Mesendoderm (in vitro differentiated cells): ENCODE measurements around the gene RPS21.
A peak's percentile ranks its signal among the peaks of the same experiment; 100 is the strongest.
"Not testable (repeated sequence)": the region's sequence is repeated elsewhere in the genome, so short reads cannot be mapped to it uniquely, and the experiment has no call there.

Source experiments
- DNase-seq: peaks from one replicate; pipeline ENCODE4 v3.0.0; 2013
- H2AK5ac ChIP-seq: 2 replicates; pipeline ENCODE4 v1.6.1; 2013; ENCODE audit warnings: low read length, inconsistent platforms
- H2BK120ac ChIP-seq: 2 replicates; pipeline ENCODE4 v1.6.1; 2013; ENCODE audit warnings: low read depth, mild to moderate bottlenecking, low read length, moderate library complexity, mixed read lengths
- H2BK15ac ChIP-seq: replicated peaks from 2 replicates; pipeline ENCODE4 v1.6.1; 2013; ENCODE audit warnings: low read depth, mild to moderate bottlenecking, moderate library complexity
- H2BK5ac ChIP-seq: 2 replicates; pipeline ENCODE4 v1.6.1; 2013; ENCODE audit warnings: low read length, inconsistent platforms
- H3K18ac ChIP-seq: 2 replicates; pipeline ENCODE4 v1.6.1; 2013; ENCODE audit warnings: mild to moderate bottlenecking, low read length, mixed read lengths
- H3K23ac ChIP-seq: one replicate; pipeline ENCODE4 v1.6.1; 2013; ENCODE audit warnings: low read length
- H3K27ac ChIP-seq: 2 replicates; pipeline ENCODE4 v1.5.1; 2013; ENCODE audit warnings: low read depth, mild to moderate bottlenecking, inconsistent platforms, low read length, moderate library complexity
- H3K27me3 ChIP-seq: 2 replicates; pipeline ENCODE4 v1.6.1; 2013; ENCODE audit warnings: low read length, control low read depth, mild to moderate bottlenecking, inconsistent platforms; ENCODE audit not compliant: insufficient read depth, poor library complexity
- H3K36me3 ChIP-seq: 2 replicates; pipeline ENCODE4 v1.6.1; 2013; ENCODE audit warnings: low read length, inconsistent platforms; ENCODE audit not compliant: control insufficient read depth, insufficient read depth
- H3K4ac ChIP-seq: one replicate; pipeline ENCODE4 v1.6.1; 2013; ENCODE audit warnings: low read depth, mild to moderate bottlenecking, low read length, moderate library complexity
- H3K4me1 ChIP-seq: 2 replicates; pipeline ENCODE4 v1.6.1; 2013; ENCODE audit warnings: low read depth, low read length, inconsistent platforms; ENCODE audit not compliant: control insufficient read depth
- H3K4me2 ChIP-seq: 2 replicates; pipeline ENCODE4 v1.6.1; 2013; ENCODE audit warnings: low read length
- H3K4me3 ChIP-seq: 2 replicates; pipeline ENCODE4 v1.5.1; 2013; ENCODE audit warnings: mild to moderate bottlenecking, low read length
- H3K56ac ChIP-seq: one replicate; pipeline ENCODE4 v1.6.1; 2013; ENCODE audit warnings: low read length
- H3K79me1 ChIP-seq: 2 replicates; pipeline ENCODE4 v1.6.1; 2013; ENCODE audit warnings: low read length, inconsistent platforms
- H3K79me2 ChIP-seq: 2 replicates; pipeline ENCODE4 v1.6.1; 2013; ENCODE audit warnings: mild to moderate bottlenecking, low read length; ENCODE audit not compliant: control insufficient read depth, insufficient read depth
- H3K9ac ChIP-seq: 2 replicates; pipeline ENCODE4 v1.6.1; 2013; ENCODE audit warnings: low read length, inconsistent platforms
- H4K5ac ChIP-seq: one replicate; pipeline ENCODE4 v1.6.1; 2013; ENCODE audit warnings: low read length
- H4K8ac ChIP-seq: one replicate; pipeline ENCODE4 v1.6.1; 2013; ENCODE audit warnings: low read depth, mild to moderate bottlenecking, control low read depth, low read length, moderate library complexity
- WGBS: extraction: QIAGEN DNeasy Blood & Tissue Kit; methylation state at CpG from one replicate; pipeline ENCODE4 v1.1.7; 2013; ENCODE audit warnings: low lambda C conversion rate, missing lambda C conversion rate; ENCODE audit not compliant: insufficient coverage; ENCODE audit errors: extremely low coverage; 5-methylcytosine and 5-hydroxymethylcytosine counted together

The RPS21 gene

GRCh38 chr20:62373631-62374179 lies 13.2 kb upstream of the RPS21 start:
- H2BK15ac ChIP-seq, H3K56ac ChIP-seq, H3K27me3 ChIP-seq, H3K4me3 ChIP-seq, H3K18ac ChIP-seq, H2AK5ac ChIP-seq, H3K27ac ChIP-seq, H2BK120ac ChIP-seq, H2BK5ac ChIP-seq, H3K4me1 ChIP-seq, H4K5ac ChIP-seq, H3K4me2 ChIP-seq, H3K79me1 ChIP-seq, H3K36me3 ChIP-seq, H3K9ac ChIP-seq, H3K23ac ChIP-seq, H3K79me2 ChIP-seq, H4K8ac ChIP-seq, DNase-seq, H3K4ac ChIP-seq: not testable (repeated sequence)
- no CpG with 5 or more reads among the region's 40 CpGs for WGBS

DNA sequence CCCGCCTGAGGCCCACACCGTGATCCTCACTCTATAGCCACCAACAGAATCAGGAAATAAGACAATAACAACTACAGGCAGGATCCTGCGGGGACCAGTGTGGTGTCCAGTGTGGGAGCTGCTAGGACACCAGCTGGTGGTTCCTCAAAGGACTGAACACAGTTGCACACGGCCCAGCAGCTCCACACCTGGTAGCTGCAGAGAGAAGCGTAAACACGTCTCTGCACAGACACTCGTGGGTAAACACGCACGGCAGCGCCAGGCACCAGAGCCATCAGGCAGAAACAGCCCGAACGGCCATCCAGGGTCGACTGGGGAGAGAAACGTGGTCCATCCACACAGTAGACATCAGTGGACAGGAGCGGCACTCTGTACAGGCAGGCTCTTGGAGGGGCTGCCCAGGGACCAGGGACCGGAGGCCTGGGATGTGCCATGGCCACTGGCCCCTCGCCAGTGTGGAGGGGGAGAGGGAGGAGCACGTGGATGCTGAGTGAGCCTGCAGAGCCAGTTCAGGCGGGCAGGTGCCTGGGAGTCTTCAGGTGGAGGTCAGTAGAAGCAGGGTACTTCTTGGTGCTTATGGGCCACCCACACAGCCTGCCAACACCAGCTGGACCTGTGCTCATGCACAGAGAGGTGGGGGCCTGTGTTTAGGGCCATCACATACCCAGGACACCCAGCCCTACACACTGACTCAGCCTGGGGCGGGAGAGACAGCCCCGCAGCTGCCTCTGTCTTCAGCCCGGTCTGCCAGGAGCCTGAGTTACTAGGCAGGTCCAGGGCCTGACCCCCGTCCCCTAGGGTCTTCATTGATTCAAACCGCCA lies 12.4 kb upstream of the RPS21 start:
- Histone ChIP-seq H3K56ac (peak overlapping the region; percentile 25), H2BK5ac (no peak overlapping the region), H3K27ac (no peak overlapping the region), H3K4me2 (no peak overlapping the region), H3K4me3 (no peak overlapping the region), H3K79me2 (no peaks in the 10 kb centered on the region), H3K4ac (no peak overlapping the region), H4K8ac (no peak overlapping the region), H3K4me1 (peaks cover under 1% of the 10 kb centered on the region), H2BK120ac (no peak overlapping the region), H3K27me3 (no peaks in the 10 kb centered on the region), H3K36me3 (no peaks in the 10 kb centered on the region), H3K18ac (no peak overlapping the region), H2AK5ac (peak overlapping the region; percentile 24), H3K23ac (no peak overlapping the region), H3K9ac (no peak overlapping the region), H2BK15ac (no peak overlapping the region), H3K79me1 (no peaks in the 10 kb centered on the region), H4K5ac (no peak overlapping the region)
- no peak for DNase-seq
- WGBS: no CpG with 5 or more reads among the region's 24 CpGs

DNA sequence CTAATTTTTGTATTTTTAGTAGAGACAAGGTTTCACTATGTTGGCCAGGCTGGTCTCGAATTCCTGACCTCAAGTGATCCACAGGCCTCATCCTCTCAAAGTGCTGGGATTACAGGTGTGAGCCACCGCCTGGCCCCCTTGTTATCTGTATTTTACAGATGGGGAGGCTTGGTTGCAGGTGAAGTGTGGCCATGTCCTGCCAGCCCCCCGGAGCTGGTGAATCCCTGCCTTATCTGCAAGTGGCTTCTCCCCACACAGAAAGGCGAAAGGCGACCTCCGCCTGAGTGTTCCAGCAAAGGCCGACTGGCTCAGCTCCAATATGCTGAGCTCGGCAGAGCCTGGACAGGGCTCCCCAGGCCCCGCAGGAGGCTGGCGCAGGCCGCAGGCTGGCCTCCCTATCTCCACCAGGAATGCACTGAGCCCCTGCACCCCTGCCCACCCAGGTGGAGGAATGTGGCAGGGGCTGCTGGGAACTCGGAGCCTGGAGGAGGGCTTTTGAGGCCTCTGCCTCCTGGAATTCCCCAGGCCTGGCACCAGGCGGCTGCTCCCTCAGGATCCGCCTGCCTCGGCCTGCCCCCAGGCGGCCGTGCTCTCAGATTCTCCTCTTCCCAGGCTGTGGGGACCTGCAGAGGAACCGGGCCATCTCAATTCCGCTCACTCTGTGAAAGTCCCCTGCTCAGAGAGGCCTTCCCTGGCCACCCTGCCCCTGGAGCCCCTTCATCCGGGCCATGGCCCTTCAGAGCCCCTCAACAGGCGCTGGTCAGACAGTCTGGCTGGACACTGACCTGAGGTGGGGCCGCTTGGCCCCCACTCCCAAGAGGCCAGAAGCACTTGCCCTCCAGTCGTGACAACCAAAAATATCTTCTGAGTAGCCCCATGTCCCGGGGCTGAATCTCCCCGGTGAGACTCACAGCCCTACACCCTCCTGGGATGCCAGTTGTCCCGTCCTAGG lies 10.5 kb upstream of the RPS21 start:
- peak overlapping the region; percentile 52 for H3K27ac ChIP-seq
- WGBS: no CpG with 5 or more reads among the region's 26 CpGs
- peak; percentile 98 for DNase-seq

GRCh38 chr20:62377064-62377461 lies 9.8 kb upstream of the RPS21 start:
- peak overlapping the region; percentile 13 for H3K18ac ChIP-seq
- H4K5ac ChIP-seq: no peak overlapping the region
- no peaks in the 10 kb centered on the region for H3K4me1 ChIP-seq
- DNase-seq: no peak
- no peak overlapping the region for H3K9ac ChIP-seq
- peak overlapping the region; percentile 36 for H3K27ac ChIP-seq
- H3K27me3 ChIP-seq: no peaks in the 10 kb centered on the region
- no peak overlapping the region for H3K23ac ChIP-seq
- WGBS: no CpG with 5 or more reads among the region's 17 CpGs
- no peak overlapping the region for H3K4me2 ChIP-seq
- H3K36me3 ChIP-seq: no peaks in the 10 kb centered on the region
- H3K79me1 ChIP-seq: no peaks in the 10 kb centered on the region
- H2AK5ac ChIP-seq: no peak overlapping the region
- peak overlapping the region; percentile 74 for H3K4ac ChIP-seq
- H3K79me2 ChIP-seq: no peaks in the 10 kb centered on the region
- no peak overlapping the region for H2BK15ac ChIP-seq
- H2BK5ac ChIP-seq: no peak overlapping the region
- no peak overlapping the region for H2BK120ac ChIP-seq
- H4K8ac ChIP-seq: no peak overlapping the region
- no peak overlapping the region for H3K4me3 ChIP-seq
- H3K56ac ChIP-seq: no peak overlapping the region

More for the DNA sequence above, 10.5 kb upstream of the RPS21 start:
- Histone ChIP-seq H2BK120ac (no peak overlapping the region), H3K36me3 (no peaks in the 10 kb centered on the region), H2AK5ac (no peak overlapping the region), H4K5ac (no peak overlapping the region), H3K79me2 (no peaks in the 10 kb centered on the region), H3K18ac (peak overlapping the region; percentile 13), H4K8ac (no peak overlapping the region), H3K27me3 (no peaks in the 10 kb centered on the region), H3K79me1 (no peaks in the 10 kb centered on the region), H2BK5ac (no peak overlapping the region), H3K9ac (peak overlapping the region; percentile 18), H3K23ac (no peak overlapping the region), H3K4me3 (no peak overlapping the region), H2BK15ac (no peak overlapping the region), H3K4ac (peak overlapping the region; percentile 74), H3K4me2 (no peak overlapping the region), H3K4me1 (no peaks in the 10 kb centered on the region), H3K56ac (peak overlapping the region; percentile 63)

GRCh38 chr20:62377615-62378178 lies 9.2 kb upstream of the RPS21 start:
- H3K4me1 ChIP-seq: no peaks in the 10 kb centered on the region
- H2BK120ac ChIP-seq: no peak overlapping the region
- H3K36me3 ChIP-seq: no peaks in the 10 kb centered on the region
- no peak overlapping the region for H4K5ac ChIP-seq
- no peak overlapping the region for H2AK5ac ChIP-seq
- no CpG with 5 or more reads among the region's 15 CpGs for WGBS
- H3K27ac ChIP-seq: no peak overlapping the region
- no peak overlapping the region for H3K23ac ChIP-seq
- H4K8ac ChIP-seq: no peak overlapping the region
- no peaks in the 10 kb centered on the region for H3K79me2 ChIP-seq
- H3K4me2 ChIP-seq: no peak overlapping the region
- H2BK5ac ChIP-seq: no peak overlapping the region
- H3K18ac ChIP-seq: peak overlapping the region; percentile 12
- no peak for DNase-seq
- H2BK15ac ChIP-seq: no peak overlapping the region
- H3K79me1 ChIP-seq: no peaks in the 10 kb centered on the region
- no peaks in the 10 kb centered on the region for H3K27me3 ChIP-seq
- H3K4ac ChIP-seq: peak overlapping the region; percentile 46
- H3K4me3 ChIP-seq: no peak overlapping the region
- no peak overlapping the region for H3K9ac ChIP-seq
- H3K56ac ChIP-seq: no peak overlapping the region
